ENCODE measurements around the gene PPP3CA. TPM values are rescaled to one million over a fixed set of nuclear protein-coding genes. Genes with fewer than 3 reads are reported as not detected.
"Not testable (repeated sequence)": the region's sequence is repeated elsewhere in the genome, so short reads cannot be mapped to it uniquely, and the experiment has no call there.

The PPP3CA gene
- total and polyA plus RNA-seq, 3 experiments from 2014 or later: 6.9 to 30.7 (median 30.0) TPM

GRCh38 chr4:101145021-101145420, 202.3 kb downstream of the PPP3CA start:
- no peaks in the 10 kb centered on the region for H3K36me3 Mint-ChIP-seq
- no peak for DNase-seq
- H3K9me3 Mint-ChIP-seq: no peaks in the 10 kb centered on the region
- Histone ChIP-seq H3K4me1 (ENCODE audit: insufficient read depth, low read length) (no peaks in the 10 kb centered on the region), H3K4me3 (ENCODE audit: low read length) (no peak overlapping the region), H3K27ac (ENCODE audit: low read depth, low read length) (no peak overlapping the region), H3K9me3 (ENCODE audit: low read length) (no peaks in the 10 kb centered on the region), H3K36me3 (ENCODE audit: insufficient read depth, low read length) (no peaks in the 10 kb centered on the region), H3K27me3 (ENCODE audit: insufficient read depth, low read length, poor library complexity, severe bottlenecking) (no peaks in the 10 kb centered on the region)
- H3K4me3 Mint-ChIP-seq: no peak overlapping the region
- CTCF ChIA-PET: no interaction called here
- H3K27me3 Mint-ChIP-seq: no peaks in the 10 kb centered on the region
- no peak overlapping the region for H3K27ac Mint-ChIP-seq
- POLR2A ChIA-PET: no interaction called here
- peaks cover 39 to 74% (median 60%) of the 10 kb centered on the region in 3 donors for H3K4me1 Mint-ChIP-seq

GRCh38 chr4:101142259-101142658, 205.1 kb downstream of the PPP3CA start:
- Histone ChIP-seq H3K27ac (ENCODE audit: low read depth, low read length) (no peak overlapping the region), H3K4me3 (ENCODE audit: low read length) (no peak overlapping the region), H3K4me1 (ENCODE audit: insufficient read depth, low read length) (no peaks in the 10 kb centered on the region), H3K9me3 (ENCODE audit: low read length) (no peaks in the 10 kb centered on the region), H3K36me3 (ENCODE audit: insufficient read depth, low read length) (no peaks in the 10 kb centered on the region), H3K27me3 (ENCODE audit: insufficient read depth, low read length, poor library complexity, severe bottlenecking) (no peaks in the 10 kb centered on the region)
- Mint-ChIP-seq H3K9me3 (no peaks in the 10 kb centered on the region), H3K27ac (peak overlapping the region in 1 of 8 donors; percentile 13), H3K4me3 (no peak overlapping the region), H3K27me3 (no peaks in the 10 kb centered on the region), H3K4me1 (peaks cover 37 to 68% (median 58%) of the 10 kb centered on the region in 3 donors), H3K36me3 (no peaks in the 10 kb centered on the region)
- DNase-seq: no peak
- ChIA-PET CTCF (interaction anchor here (0.7 kb wide), 1 partner anchor 14 kb away, joined by 3 read pairs; no protein-coding TSS in a partner anchor), POLR2A (no interaction called here)

- peak overlapping the region in 2 of 8 donors; percentile 13 to 18 for H3K27ac Mint-ChIP-seq
- H3K27me3 ChIP-seq (ENCODE audit: insufficient read depth, low read length, poor library complexity, severe bottlenecking): no peaks in the 10 kb centered on the region
- no peak overlapping the region for H3K4me3 ChIP-seq (ENCODE audit: low read length)
- H3K9me3 Mint-ChIP-seq: no peaks in the 10 kb centered on the region
- H3K36me3 Mint-ChIP-seq: no peaks in the 10 kb centered on the region
- no peaks in the 10 kb centered on the region for H3K9me3 ChIP-seq (ENCODE audit: low read length)
- no peak for DNase-seq
- ChIA-PET CTCF (interaction anchor here (0.7 kb wide), 1 partner anchor 14 kb away, joined by 3 read pairs; no protein-coding TSS in a partner anchor), POLR2A (no interaction called here)
- peaks cover 38 to 71% (median 62%) of the 10 kb centered on the region in 3 donors for H3K4me1 Mint-ChIP-seq
- H3K27me3 Mint-ChIP-seq: no peaks in the 10 kb centered on the region
- H3K36me3 ChIP-seq (ENCODE audit: insufficient read depth, low read length): no peaks in the 10 kb centered on the region
- H3K4me1 ChIP-seq (ENCODE audit: insufficient read depth, low read length): no peaks in the 10 kb centered on the region
- no peak overlapping the region for H3K4me3 Mint-ChIP-seq
- H3K27ac ChIP-seq (ENCODE audit: low read depth, low read length): no peak overlapping the region
Observed at GRCh38 chr4:101141855-101142254, 205.5 kb downstream of the PPP3CA start.

GRCh38 chr4:101141230-101141629, 206.1 kb downstream of the PPP3CA start:
- no peaks in the 10 kb centered on the region for H3K36me3 ChIP-seq (ENCODE audit: insufficient read depth, low read length)
- H3K4me1 ChIP-seq (ENCODE audit: insufficient read depth, low read length): peaks cover under 1% of the 10 kb centered on the region
- ChIA-PET CTCF (no interaction called here), POLR2A (no interaction called here)
- H3K27ac Mint-ChIP-seq: peak overlapping the region in 2 of 8 donors; percentile 18 to 43
- no peaks in the 10 kb centered on the region for H3K27me3 ChIP-seq (ENCODE audit: insufficient read depth, low read length, poor library complexity, severe bottlenecking)
- H3K4me3 Mint-ChIP-seq: no peak overlapping the region
- H3K36me3 Mint-ChIP-seq: no peaks in the 10 kb centered on the region
- H3K4me3 ChIP-seq (ENCODE audit: low read length): no peak overlapping the region
- no peaks in the 10 kb centered on the region for H3K9me3 Mint-ChIP-seq
- peaks cover 42 to 77% (median 68%) of the 10 kb centered on the region in 3 donors for H3K4me1 Mint-ChIP-seq
- DNase-seq: no peak
- no peak overlapping the region for H3K27ac ChIP-seq (ENCODE audit: low read depth, low read length)
- H3K27me3 Mint-ChIP-seq: no peaks in the 10 kb centered on the region
- no peaks in the 10 kb centered on the region for H3K9me3 ChIP-seq (ENCODE audit: low read length)

- Histone ChIP-seq H3K4me1 (ENCODE audit: insufficient read depth, low read length) (peaks cover 7% of the 10 kb centered on the region), H3K36me3 (ENCODE audit: insufficient read depth, low read length) (no peaks in the 10 kb centered on the region), H3K9me3 (ENCODE audit: low read length) (no peaks in the 10 kb centered on the region), H3K27me3 (ENCODE audit: insufficient read depth, low read length, poor library complexity, severe bottlenecking) (no peaks in the 10 kb centered on the region), H3K27ac (ENCODE audit: low read depth, low read length) (no peak overlapping the region), H3K4me3 (ENCODE audit: low read length) (no peak overlapping the region)
- CTCF ChIA-PET: no interaction called here
- Mint-ChIP-seq H3K36me3 (no peaks in the 10 kb centered on the region), H3K4me3 (no peak overlapping the region), H3K27ac (peak overlapping the region in 1 of 8 donors; percentile 4), H3K27me3 (no peaks in the 10 kb centered on the region), H3K9me3 (no peaks in the 10 kb centered on the region), H3K4me1 (peaks cover 52 to 81% (median 76%) of the 10 kb centered on the region in 3 donors)
- no peak for DNase-seq
- POLR2A ChIA-PET: no interaction called here
Observed at GRCh38 chr4:101140228-101140627, 207.1 kb downstream of the PPP3CA start.

GRCh38 chr4:101136373-101137370, 210.7 kb downstream of the PPP3CA start:
- no peaks in the 10 kb centered on the region for H3K36me3 ChIP-seq (ENCODE audit: insufficient read depth, low read length)
- DNase-seq: no peak
- H3K27me3 Mint-ChIP-seq: no peaks in the 10 kb centered on the region
- peak overlapping the region in 1 of 8 donors; percentile 51 for H3K27ac Mint-ChIP-seq
- no peaks in the 10 kb centered on the region for H3K9me3 ChIP-seq (ENCODE audit: low read length)
- peaks cover 7% of the 10 kb centered on the region for H3K4me1 ChIP-seq (ENCODE audit: insufficient read depth, low read length)
- H3K4me1 Mint-ChIP-seq: peaks cover 53 to 81% (median 77%) of the 10 kb centered on the region in 3 donors
- POLR2A ChIA-PET: no interaction called here
- no peak overlapping the region for H3K4me3 ChIP-seq (ENCODE audit: low read length)
- CTCF ChIA-PET: no interaction called here
- peaks cover 0 to 2% (median 0%) of the 10 kb centered on the region in 5 donors for H3K9me3 Mint-ChIP-seq
- H3K27ac ChIP-seq (ENCODE audit: low read depth, low read length): no peak overlapping the region
- H3K4me3 Mint-ChIP-seq: peak overlapping the region in 4 of 7 donors; percentile 33 to 70 (median 64)
- no peaks in the 10 kb centered on the region for H3K27me3 ChIP-seq (ENCODE audit: insufficient read depth, low read length, poor library complexity, severe bottlenecking)
- H3K36me3 Mint-ChIP-seq: peaks cover 0 to 8% (median 0%) of the 10 kb centered on the region in 3 donors

GRCh38 chr4:101135371-101136010, 211.8 kb downstream of the PPP3CA start:
- CTCF ChIA-PET: no interaction called here
- DNase-seq: no peak
- H3K4me1 ChIP-seq (ENCODE audit: insufficient read depth, low read length): peaks cover 7% of the 10 kb centered on the region
- H3K27ac Mint-ChIP-seq: peak overlapping the region in 3 of 8 donors; percentile 15 to 52 (median 31)
- peaks cover 53 to 78% (median 72%) of the 10 kb centered on the region in 3 donors for H3K4me1 Mint-ChIP-seq
- H3K36me3 Mint-ChIP-seq: peaks cover 0 to 9% (median 0%) of the 10 kb centered on the region in 3 donors
- H3K27ac ChIP-seq (ENCODE audit: low read depth, low read length): no peak overlapping the region
- peak overlapping the region; percentile 17 to 73 (median 67) for H3K4me3 Mint-ChIP-seq
- no peaks in the 10 kb centered on the region for H3K27me3 ChIP-seq (ENCODE audit: insufficient read depth, low read length, poor library complexity, severe bottlenecking)
- H3K4me3 ChIP-seq (ENCODE audit: low read length): no peak overlapping the region
- H3K27me3 Mint-ChIP-seq: no peaks in the 10 kb centered on the region
- H3K9me3 ChIP-seq (ENCODE audit: low read length): no peaks in the 10 kb centered on the region
- H3K36me3 ChIP-seq (ENCODE audit: insufficient read depth, low read length): no peaks in the 10 kb centered on the region
- H3K9me3 Mint-ChIP-seq: peaks cover 0 to 2% (median 0%) of the 10 kb centered on the region in 5 donors
- POLR2A ChIA-PET: no interaction called here

- H3K9me3 ChIP-seq (ENCODE audit: low read length); POLR2A ChIA-PET; DNase-seq; H3K36me3 ChIP-seq (ENCODE audit: insufficient read depth, low read length); H3K4me3 ChIP-seq (ENCODE audit: low read length); H3K4me3 Mint-ChIP-seq; H3K27me3 ChIP-seq (ENCODE audit: insufficient read depth, low read length, poor library complexity, severe bottlenecking); H3K27ac ChIP-seq (ENCODE audit: low read depth, low read length); H3K9me3 Mint-ChIP-seq; H3K27me3 Mint-ChIP-seq; H3K4me1 ChIP-seq (ENCODE audit: insufficient read depth, low read length); H3K27ac Mint-ChIP-seq; H3K36me3 Mint-ChIP-seq; CTCF ChIA-PET: not testable (repeated sequence)
- peaks cover 62 to 83% (median 70%) of the 10 kb centered on the region in 3 donors for H3K4me1 Mint-ChIP-seq
Observed at GRCh38 chr4:101131058-101131457, 216.3 kb downstream of the PPP3CA start.
